HepG2 (cell line): ENCODE results near the gene BBS9. TPM values are rescaled to one million over a fixed set of nuclear protein-coding genes. Genes with fewer than 3 reads are reported as not detected.
A peak's percentile ranks its signal among the peaks of the same experiment; 100 is the strongest.

ENCODE experiments used
- ATF4 ChIP-seq, 2 experiments: fragments of 450-650 bp in 1 of 2; sonication (generic) in 1 of 2; formaldehyde crosslinking; IDR thresholded peaks; 2 replicates each; pipeline versions ENCODE4 v1.5.0 to v1.8.0; 2020 to 2022; ENCODE audit warnings: mild to moderate bottlenecking in 1 of 2, missing genetic modification reagents in 1 of 2
- CEBPG ChIP-seq: IDR thresholded peaks from 2 replicates; pipeline ENCODE4 v1.6.1; 2016
- DPF2 ChIP-seq: sonication (generic); formaldehyde crosslinking; IDR thresholded peaks from 2 replicates; pipeline ENCODE4 v1.4.0; 2020; ENCODE audit warnings: mild to moderate bottlenecking, low read depth, missing genetic modification reagents, borderline replicate concordance
- EP300 ChIP-seq, 3 experiments: sonication (generic) in 1 of 3; formaldehyde crosslinking in 1 of 3; IDR thresholded peaks; 2 replicates each; pipeline versions ENCODE4 v1.5.1 to v1.6.1; 2011 to 2020; ENCODE audit warnings: low read depth in 2 of 3, low read length in 2 of 3, borderline replicate concordance in 1 of 3, improper control_type of control experiment in 1 of 3, mild to moderate bottlenecking in 1 of 3, missing genetic modification reagents in 1 of 3, moderate library complexity in 1 of 3
- FOXO1 ChIP-seq: sonication (generic); formaldehyde crosslinking; IDR thresholded peaks from 2 replicates; pipeline ENCODE4 v1.4.0; 2020; ENCODE audit warnings: missing genetic modification reagents
- FOXO4 ChIP-seq: sonication (generic); formaldehyde crosslinking; conservative IDR thresholded peaks from 2 replicates; pipeline ENCODE4 v1.8.1; 2023; ENCODE audit warnings: missing genetic modification reagents
- HMG20A ChIP-seq: IDR thresholded peaks from 2 replicates; pipeline ENCODE4 v1.6.1; 2016; ENCODE audit warnings: borderline replicate concordance
- KDM1A ChIP-seq: IDR thresholded peaks from 2 replicates; pipeline ENCODE4 v1.6.1; 2016; ENCODE audit warnings: missing compliant biosample characterization
- MAF1 ChIP-seq: sonication (generic); formaldehyde crosslinking; IDR thresholded peaks from 2 replicates; pipeline ENCODE4 v1.5.0; 2020; ENCODE audit warnings: missing genetic modification reagents, borderline replicate concordance
- NFATC3 ChIP-seq: sonication (generic); formaldehyde crosslinking; IDR thresholded peaks from 2 replicates; pipeline ENCODE4 v1.5.1; 2020; ENCODE audit warnings: mild to moderate bottlenecking, missing genetic modification reagents
- PTBP1 ChIP-seq: fragments of 200-400 bp; formaldehyde crosslinking; IDR thresholded peaks from 2 replicates; pipeline ENCODE4 v1.6.1; 2018; ENCODE audit warnings: low read length, low read depth; ENCODE audit not compliant: poor library complexity, severe bottlenecking
- REXO4 ChIP-seq: sonication (generic); formaldehyde crosslinking; IDR thresholded peaks from 2 replicates; pipeline ENCODE4 v1.8.0; 2022; ENCODE audit warnings: missing genetic modification reagents, mild to moderate bottlenecking, borderline replicate concordance
- SMARCC2 ChIP-seq: fragments of 450-650 bp; IDR thresholded peaks from 2 replicates; pipeline ENCODE4 v1.6.1; 2017; ENCODE audit warnings: antibody characterized with exemption, mild to moderate bottlenecking
- SNAPC5 ChIP-seq: sonication (generic); formaldehyde crosslinking; IDR thresholded peaks from 2 replicates; pipeline ENCODE4 v1.8.1; 2023; ENCODE audit warnings: mild to moderate bottlenecking, missing genetic modification reagents, borderline replicate concordance
- TCF7L2 ChIP-seq: IDR thresholded peaks from 2 replicates; pipeline ENCODE4 v1.6.1; 2011; ENCODE audit warnings: mild to moderate bottlenecking, low read depth, low read length, moderate library complexity
- TOE1 ChIP-seq: sonication (generic); formaldehyde crosslinking; IDR thresholded peaks from 2 replicates; pipeline ENCODE4 v1.4.0; 2020; ENCODE audit warnings: mild to moderate bottlenecking, missing genetic modification reagents
- UBTF ChIP-seq: sonication (generic); formaldehyde crosslinking; IDR thresholded peaks from 2 replicates; pipeline ENCODE4 v1.4.0; 2020; ENCODE audit warnings: mild to moderate bottlenecking, missing genetic modification reagents
- ZBTB7B ChIP-seq: sonication (generic); formaldehyde crosslinking; IDR thresholded peaks from 2 replicates; pipeline ENCODE4 v1.4.0; 2020; ENCODE audit warnings: missing genetic modification reagents
- ZNF264 ChIP-seq: sonication (generic); formaldehyde crosslinking; IDR thresholded peaks from 2 replicates; pipeline ENCODE4 v1.4.0; 2020; ENCODE audit warnings: missing genetic modification reagents
- ZNF281 ChIP-seq: sonication (generic); formaldehyde crosslinking; IDR thresholded peaks from 2 replicates; pipeline ENCODE4 v1.4.0; 2020; ENCODE audit warnings: missing genetic modification reagents, borderline replicate concordance
- ZNF660 ChIP-seq: sonication (generic); formaldehyde crosslinking; IDR thresholded peaks from 2 replicates; pipeline ENCODE4 v1.5.1; 2020; ENCODE audit warnings: mild to moderate bottlenecking, low read depth, missing genetic modification reagents, borderline replicate concordance
- ZNF737 ChIP-seq: sonication (generic); formaldehyde crosslinking; IDR thresholded peaks from 2 replicates; pipeline ENCODE4 v1.5.0; 2020; ENCODE audit warnings: missing genetic modification reagents, mild to moderate bottlenecking, borderline replicate concordance
- ZNF792 ChIP-seq: IDR thresholded peaks from 2 replicates; pipeline ENCODE4 v1.6.1; 2016
- polyA plus RNA-seq, 8 experiments: library from polyadenylated mRNA; depleted of rRNA in 3 of 8; stranded (reverse) in 7 of 8; unstranded in 1 of 8; fragments of >200 nt; fragmentation: Illumina TruSeq in 4 of 8; extraction: Trizol in 4 of 8; gene quantifications; 2 replicates each; pipeline versions ENCODE4 v1.2.1 to v1.2.3, GENCODE V29; 2011 to 2016; ENCODE audit warnings: low read depth in 4 of 8, missing spikeins in 1 of 8, mixed read lengths in 1 of 8; ENCODE audit not compliant: insufficient read depth in 1 of 8
- total RNA-seq, 5 experiments: library from RNA; depleted of rRNA; stranded (reverse); fragments of >200 nt; fragmentation: Illumina TruSeq; extraction: Trizol; gene quantifications; 2 replicates each; pipeline ENCODE4 v1.2.3, GENCODE V29; 2016; ENCODE audit warnings: low read depth in 1 of 5

BBS9 gene
- total and polyA plus RNA-seq, 2 of the 13 experiments (the other 11 are each of a cell fraction or from before 2014, with no cell fraction given) = 5.1 to 7.8 TPM

GRCh38 chr7:33215992-33216391 is 86.6 kb downstream of the BBS9 start (continued):
- TF ChIP-seq TCF7L2 = no peak; the same call in 1 of the 2 replicates
- no peak for TF ChIP-seq PTBP1
- TF ChIP-seq FOXO1 (CRISPR knock-in tag) = peak; percentile 85
- no peak for TF ChIP-seq FOXO4 (CRISPR knock-in tag)
- peak; percentile 32; the same call in 1 of the 2 replicates for TF ChIP-seq SMARCC2
- TF ChIP-seq CEBPG = peak; percentile 51; the same call in 1 of the 2 replicates
- TF ChIP-seq NFATC3 (CRISPR knock-in tag) = no peak
- TF ChIP-seq MAF1 (CRISPR knock-in tag) = no peak
- peak; percentile 90; the same call in 1 of the 2 replicates for TF ChIP-seq DPF2 (CRISPR knock-in tag)
- TF ChIP-seq HMG20A (CRISPR knock-in tag) = peak; percentile 98
- TF ChIP-seq REXO4 (CRISPR knock-in tag) = no peak
- TF ChIP-seq ZNF737 (CRISPR knock-in tag) = no peak
- TF ChIP-seq ATF4 (CRISPR knock-in tag; IDR thresholded peaks at IDR 0.05) = 0 out of 4 replicates have a peak, but pooled peaks of 1 of the 2 experiments have one; percentile 21
- TF ChIP-seq ZBTB7B (CRISPR knock-in tag) = 0 out of 2 replicates have a peak, but pooled peaks have one; percentile 38
- 0 out of 2 replicates have a peak, but pooled peaks have one; percentile 28 for TF ChIP-seq ZNF792 (CRISPR knock-in tag)
- TF ChIP-seq ZNF660 = no peak
- no peak for TF ChIP-seq SNAPC5 (CRISPR knock-in tag)
- no peak for TF ChIP-seq KDM1A (CRISPR knock-in tag)
- TF ChIP-seq TOE1 (CRISPR knock-in tag) = no peak
- 0 out of 2 replicates have a peak, but pooled peaks have one; percentile 42 for TF ChIP-seq ZNF264 (CRISPR knock-in tag)
- 0 out of 2 replicates have a peak, but pooled peaks have one; percentile 27 for TF ChIP-seq ZNF281 (CRISPR knock-in tag)
- peak; percentile 92 to 93 for TF ChIP-seq EP300 (IDR thresholded peaks at IDR 0.05; ENCODE audit: low read depth in 2 of 2, low read length in 2 of 2)
- TF ChIP-seq EP300 (CRISPR knock-in tag; IDR thresholded peaks at IDR 0.05; ENCODE audit: borderline replicate concordance) = peak; percentile 86
- TF ChIP-seq UBTF (CRISPR knock-in tag) = no peak
